VCaP (cell line): ENCODE data around the gene XDH.

Experiments
- H3K27ac ChIP-seq: fragments of 450-650 bp; 2 replicates; pipeline ENCODE4 v1.5.1; 2017
- TF ChIP-seq, protein P1 (sequence below): fragments of 450-650 bp; conservative IDR thresholded peaks from 2 replicates; pipeline ENCODE4 v1.5.1; 2017; ENCODE audit warnings: mild to moderate bottlenecking, moderate library complexity

The XDH gene

DNA sequence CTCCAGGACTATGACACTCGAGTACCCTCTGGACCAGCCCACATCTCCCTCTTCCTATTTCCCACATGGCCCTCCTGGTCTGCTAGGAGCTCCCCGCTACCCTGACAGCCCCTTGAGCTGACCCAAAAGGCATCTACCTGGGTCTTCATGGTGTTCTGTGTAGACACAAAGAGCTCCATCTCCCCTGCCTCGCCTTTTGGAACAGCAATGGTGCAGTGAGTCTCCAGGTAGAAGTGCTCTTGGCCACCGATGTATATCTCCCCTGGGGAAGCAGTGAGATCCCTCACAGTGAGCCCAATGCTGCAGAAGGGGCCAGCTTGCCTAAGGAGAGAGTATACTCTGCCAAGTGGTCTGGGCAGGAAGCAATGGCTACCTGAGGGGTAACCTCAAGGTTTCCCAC is 47.8 kb downstream of the XDH start:
- TF ChIP-seq, protein P1, sequence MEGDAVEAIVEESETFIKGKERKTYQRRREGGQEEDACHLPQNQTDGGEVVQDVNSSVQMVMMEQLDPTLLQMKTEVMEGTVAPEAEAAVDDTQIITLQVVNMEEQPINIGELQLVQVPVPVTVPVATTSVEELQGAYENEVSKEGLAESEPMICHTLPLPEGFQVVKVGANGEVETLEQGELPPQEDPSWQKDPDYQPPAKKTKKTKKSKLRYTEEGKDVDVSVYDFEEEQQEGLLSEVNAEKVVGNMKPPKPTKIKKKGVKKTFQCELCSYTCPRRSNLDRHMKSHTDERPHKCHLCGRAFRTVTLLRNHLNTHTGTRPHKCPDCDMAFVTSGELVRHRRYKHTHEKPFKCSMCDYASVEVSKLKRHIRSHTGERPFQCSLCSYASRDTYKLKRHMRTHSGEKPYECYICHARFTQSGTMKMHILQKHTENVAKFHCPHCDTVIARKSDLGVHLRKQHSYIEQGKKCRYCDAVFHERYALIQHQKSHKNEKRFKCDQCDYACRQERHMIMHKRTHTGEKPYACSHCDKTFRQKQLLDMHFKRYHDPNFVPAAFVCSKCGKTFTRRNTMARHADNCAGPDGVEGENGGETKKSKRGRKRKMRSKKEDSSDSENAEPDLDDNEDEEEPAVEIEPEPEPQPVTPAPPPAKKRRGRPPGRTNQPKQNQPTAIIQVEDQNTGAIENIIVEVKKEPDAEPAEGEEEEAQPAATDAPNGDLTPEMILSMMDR = no peak
- H3K27ac ChIP-seq = no peak overlapping the region

DNA sequence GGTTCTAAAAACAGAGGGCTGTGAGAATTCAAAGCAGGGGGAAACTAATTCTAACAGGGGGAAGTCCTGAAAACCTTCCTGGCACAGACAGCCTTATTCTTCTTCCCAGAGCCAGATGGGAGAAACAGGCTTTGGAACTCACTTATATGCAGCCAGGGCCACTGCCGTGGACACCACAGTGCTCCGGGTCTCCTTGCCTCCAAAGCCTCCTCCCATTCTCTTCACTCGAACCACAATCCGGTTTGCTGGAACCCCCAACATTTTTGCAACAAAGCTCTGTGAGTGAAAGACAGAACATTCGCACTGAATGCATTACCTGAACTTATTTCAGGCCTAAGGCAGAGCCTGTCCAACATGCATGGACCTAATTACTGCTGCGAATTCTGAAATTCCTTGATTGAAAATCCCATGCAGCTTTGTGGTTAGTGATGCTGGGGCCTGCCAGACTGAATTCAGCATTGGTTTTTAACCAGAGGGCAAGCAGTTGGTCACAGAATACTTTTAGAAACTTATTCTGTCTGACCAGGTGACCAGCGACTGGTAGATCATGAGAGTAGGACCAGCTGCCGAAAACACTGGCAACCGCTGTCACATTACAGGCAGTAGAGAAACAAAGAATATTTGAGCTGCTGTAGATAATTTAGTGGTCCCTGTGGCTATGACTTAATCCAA is 48.6 kb downstream of the XDH start:
- H3K27ac ChIP-seq = no peak overlapping the region
- TF ChIP-seq, protein P1 = no peak

DNA sequence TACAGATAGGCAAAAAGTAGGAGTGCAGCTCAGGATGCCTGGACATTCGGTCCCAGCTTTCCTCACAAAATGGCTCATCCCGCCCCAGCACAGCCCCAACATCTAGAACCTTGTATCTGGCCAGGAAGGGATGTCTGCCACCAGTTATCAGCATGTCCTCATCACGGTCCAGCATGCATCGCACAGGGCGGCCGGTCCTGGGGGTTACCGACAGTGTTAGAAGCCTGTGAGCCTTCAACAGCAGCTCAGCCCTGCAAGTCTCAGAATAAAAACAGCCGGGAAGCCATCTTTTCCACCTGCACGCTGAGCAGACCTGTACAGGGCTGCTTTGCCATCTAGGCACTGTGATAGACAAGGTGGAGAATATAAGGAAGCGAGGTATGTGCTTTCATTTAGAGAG is 49.2 kb downstream of the XDH start:
- TF ChIP-seq, protein P1 = no peak
- H3K27ac ChIP-seq = no peak overlapping the region

DNA sequence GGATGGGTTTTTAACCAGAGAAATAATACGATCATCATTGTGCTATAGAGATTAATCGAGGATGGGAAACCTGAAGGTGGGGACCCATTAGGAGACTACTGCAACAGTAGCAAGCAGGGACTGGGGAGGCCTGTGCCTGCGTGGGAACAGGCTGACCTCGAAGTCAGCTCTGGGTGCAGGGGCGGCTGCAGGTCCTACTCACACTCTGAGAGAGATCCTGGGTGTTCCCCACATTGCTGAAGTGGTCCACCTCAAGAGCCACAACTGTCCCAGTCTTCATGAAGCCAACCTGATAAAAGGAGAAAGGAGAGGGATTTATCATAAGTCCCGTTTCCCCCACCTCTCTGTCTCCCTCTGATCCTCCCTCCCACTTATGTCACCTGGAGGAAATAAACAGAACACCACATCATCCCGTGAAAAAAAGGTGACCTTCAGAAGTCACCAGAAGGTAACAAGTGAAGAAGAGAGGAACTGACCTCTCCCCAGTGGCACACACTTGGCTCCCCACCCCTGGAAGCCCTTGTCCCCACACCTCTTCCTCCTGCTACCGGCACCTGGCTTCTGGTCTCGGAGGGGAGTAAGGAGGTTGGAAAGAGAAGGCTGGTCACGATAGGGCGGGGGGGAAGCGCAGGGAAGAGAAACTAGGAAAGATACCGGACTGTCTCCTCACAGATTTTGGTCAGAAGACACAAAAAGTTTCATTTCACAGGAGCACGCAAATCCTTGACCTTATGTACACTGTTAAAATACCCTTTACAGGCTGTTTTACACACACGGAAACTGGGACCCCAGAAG is 50.4 kb downstream of the XDH start:
- TF ChIP-seq, protein P1 = no peak
- H3K27ac ChIP-seq = no peak overlapping the region

DNA sequence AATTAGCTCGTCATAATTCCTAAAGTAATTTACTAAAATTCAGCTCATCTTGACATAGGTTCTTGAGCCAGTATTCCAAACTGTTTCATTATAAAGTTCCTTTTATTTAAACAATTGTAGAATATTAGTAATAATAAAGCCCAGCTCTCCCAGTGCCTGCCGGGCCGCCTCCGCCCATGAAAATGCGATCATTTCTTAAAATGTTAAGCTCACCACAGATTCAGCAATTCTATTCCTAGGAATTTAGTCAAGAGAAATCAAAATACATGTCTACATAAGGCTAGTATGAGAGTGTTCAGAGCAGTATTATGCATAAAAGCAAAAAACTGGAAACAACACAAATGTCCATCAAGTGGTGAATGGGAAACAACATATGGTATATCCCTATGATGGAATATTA is 52.0 kb downstream of the XDH start:
- no peak overlapping the region for H3K27ac ChIP-seq
- TF ChIP-seq, protein P1 = no peak

DNA sequence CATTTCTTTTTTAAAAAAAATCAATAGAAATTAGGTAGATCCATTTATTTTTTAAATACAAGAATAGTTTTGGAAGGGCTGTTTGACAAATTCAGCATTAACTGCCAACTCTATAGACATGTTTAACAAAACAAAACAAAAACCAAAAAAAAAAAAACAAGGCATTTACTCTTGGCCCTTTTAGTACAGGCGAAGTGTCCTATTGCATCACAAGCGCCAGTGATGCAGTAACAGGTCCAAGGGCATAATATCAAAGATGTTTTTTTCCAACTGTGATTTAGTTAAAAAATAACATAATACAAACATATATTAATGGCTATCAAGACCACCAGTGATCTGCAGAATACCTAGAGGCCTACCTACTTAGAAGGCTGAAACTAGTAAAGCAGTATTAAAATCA is 55.3 kb downstream of the XDH start:
- no peak overlapping the region for H3K27ac ChIP-seq
- TF ChIP-seq, protein P1 = no peak

DNA sequence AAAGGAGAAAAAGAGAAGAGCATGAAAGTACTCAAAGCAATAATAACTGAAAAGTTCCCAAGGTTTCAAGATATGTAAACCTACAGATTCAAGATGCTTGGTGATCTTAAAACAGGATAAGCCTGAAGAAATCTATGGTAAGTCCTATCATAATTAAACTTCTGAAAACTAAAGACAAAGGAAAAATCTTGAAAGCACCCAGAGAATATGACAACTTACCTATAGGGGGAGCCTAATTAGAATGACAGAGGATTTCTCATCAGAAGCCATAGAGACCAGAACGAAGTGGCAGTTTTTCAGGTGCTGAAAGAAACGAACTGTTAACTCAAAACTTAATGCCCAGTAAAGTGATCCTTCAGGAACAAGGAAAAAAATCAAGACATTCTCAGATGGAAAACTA is 59.7 kb downstream of the XDH start:
- H3K27ac ChIP-seq = no peak overlapping the region
- TF ChIP-seq, protein P1 = peak; percentile 55
